IPS-NIHi11 (cell line): ENCODE data around the gene RASAL1.

Experiments
- DNase-seq: peaks from one replicate; pipeline ENCODE4 v3.0.0; 2012; ENCODE audit warnings: mixed read lengths, low spot score

Gene RASAL1

DNA sequence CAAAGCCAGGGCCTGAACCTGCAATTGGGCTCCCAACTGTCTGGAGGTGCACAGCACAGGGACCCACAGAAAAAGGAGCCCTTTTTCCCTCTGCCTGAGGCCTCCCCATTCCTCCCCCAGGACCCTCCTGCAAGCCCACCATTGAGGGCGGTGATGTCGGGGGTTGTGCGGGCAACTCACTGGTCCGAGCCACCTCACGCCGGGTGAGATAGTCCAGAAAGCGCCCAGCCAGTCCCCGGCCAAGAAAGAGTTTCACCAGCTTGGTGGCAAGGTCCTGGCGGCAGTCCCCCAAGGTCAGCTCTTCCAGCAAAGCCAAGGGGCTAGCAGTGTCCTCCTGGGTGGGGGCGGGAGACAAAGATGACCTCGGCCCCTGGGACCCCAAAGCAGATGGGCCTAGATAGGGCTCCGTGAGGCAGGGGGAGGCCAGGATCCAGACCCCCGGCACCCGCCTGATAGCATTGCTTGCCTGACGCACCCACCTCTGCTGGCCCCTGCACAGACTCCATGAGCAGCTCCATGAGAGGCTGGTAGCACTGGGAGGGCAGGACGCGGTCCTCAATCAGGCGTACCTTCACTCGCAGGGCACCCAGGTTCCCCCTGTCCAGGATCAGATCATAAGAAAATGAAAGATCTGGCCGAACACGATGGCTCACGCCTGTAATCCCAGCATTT lies 20.0 kb downstream of the RASAL1 start:
- no peak for DNase-seq

GRCh38 chr12:113114447-113115178 lies 20.9 kb downstream of the RASAL1 start:
- DNase-seq, result no peak

DNA sequence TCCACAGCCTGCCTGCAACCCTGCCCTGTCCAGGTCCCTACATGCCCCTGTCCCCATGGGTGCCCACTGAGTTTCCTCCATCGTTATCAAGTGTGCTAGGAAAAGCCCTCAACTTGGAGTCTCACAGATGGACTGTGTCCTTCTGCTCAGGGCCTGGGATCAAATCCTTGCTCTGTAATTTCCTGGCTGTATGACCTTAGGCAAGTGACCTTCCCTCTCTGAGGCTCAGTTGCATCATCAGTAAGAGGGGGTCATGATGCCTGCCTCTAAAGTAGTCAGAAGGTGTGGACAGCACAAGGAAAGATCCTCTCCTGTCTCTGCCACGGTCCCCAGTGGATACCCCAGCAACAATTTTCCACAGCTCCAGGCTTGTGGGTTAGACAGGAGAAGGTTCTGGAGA lies 22.2 kb downstream of the RASAL1 start:
- DNase-seq, result no peak

DNA sequence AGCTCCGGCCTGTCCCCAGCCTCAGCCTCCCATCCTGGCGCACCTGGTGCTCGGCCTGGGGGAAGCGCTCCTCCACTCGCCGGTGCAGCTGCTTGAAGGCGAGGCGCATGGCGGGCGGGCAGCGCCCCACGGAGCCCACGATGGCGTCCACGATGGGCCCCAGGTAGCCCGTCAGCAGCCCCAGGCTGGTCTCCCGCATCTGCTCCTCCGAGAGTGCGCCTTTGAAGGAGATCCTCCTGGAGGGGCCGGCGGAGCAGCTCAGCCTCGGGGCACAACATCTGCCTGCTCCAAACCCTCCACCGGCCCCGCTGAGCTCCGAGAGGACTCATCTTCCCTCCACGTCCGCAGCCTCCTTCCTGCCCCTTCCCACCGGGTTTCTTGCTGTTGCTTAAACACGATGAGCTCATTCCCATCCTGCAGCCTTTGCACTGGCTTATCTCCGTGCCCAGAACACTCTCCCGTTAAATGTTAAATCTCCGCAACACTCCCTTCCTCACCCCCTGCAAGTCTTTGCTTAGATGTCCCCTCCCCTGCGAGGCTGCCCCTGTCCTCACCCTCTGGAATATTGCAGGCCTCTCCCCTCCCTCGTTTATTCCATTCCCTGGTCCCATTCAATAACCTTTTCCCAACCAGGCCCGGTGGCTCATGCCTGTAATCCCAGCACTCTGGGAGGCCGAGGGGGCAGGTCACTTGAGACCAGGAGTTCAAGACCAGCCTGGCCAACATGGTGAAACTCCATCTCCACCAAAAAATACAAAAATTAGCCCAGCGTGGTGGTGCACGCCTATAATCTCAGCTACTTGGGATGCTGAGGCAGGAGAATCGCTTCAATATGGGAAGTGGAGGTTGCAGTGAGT lies 23.3 kb downstream of the RASAL1 start:
- DNase-seq, result no peak

DNA sequence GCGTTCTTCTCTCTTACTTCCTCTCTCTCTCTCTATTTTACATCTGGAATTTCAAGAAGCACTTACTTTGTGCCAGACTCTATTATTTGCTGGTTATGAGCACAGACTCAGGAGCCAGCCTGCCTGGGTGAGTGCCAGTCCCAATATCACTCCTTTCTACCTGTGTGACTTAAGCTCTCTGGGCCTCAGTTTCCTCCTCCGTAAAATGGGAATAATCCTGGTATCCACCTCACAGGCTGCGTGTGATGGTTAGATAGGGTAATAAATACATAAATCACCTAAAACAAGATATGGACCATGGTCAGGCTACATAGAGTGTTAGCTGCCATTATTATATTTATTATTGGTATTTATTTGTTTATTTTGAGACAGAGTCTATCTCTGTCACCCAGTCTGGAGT lies 24.3 kb downstream of the RASAL1 start:
- no peak for DNase-seq

GRCh38 chr12:113109872-113110599 lies 25.5 kb downstream of the RASAL1 start:
- DNase-seq, result no peak

DNA sequence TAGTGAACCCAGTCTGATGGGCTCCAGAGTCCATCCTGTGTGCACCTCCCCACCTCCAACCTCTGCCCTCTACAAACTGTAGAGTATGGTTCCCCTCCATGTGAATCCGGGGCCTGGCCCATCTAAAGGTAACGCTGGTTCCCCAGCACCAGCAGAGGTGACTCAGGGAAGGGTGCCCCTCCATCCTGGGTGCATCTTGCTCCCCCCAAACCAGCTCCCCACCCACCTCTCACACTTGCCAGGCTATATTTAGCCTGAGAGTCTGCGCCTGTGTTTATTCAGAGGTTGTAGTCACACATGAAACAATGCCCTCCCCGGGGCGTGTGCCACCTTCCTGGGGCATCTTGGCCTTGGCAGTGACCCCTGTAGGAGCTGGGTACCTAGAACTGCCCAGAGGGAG lies 26.2 kb downstream of the RASAL1 start:
- DNase-seq, result no peak

DNA sequence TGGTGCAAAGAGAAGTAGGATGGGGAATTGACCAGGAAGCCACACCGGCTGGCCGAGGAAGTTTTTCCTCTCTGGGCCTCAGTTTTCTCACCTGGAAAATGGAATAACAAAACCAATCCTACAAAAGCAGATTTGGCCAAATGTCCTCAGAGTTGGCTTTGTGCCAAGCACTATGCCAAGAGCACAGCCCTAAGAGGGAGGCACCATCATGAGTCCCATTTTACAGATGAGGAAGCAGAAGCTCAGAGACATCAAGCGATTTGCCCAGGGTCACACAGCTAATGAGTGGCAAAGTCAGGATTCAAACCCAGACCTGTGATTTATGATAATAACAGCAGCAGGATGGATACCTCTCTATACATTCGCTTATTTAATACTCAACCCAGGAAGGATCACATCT lies 27.3 kb downstream of the RASAL1 start:
- DNase-seq, result no peak

DNA sequence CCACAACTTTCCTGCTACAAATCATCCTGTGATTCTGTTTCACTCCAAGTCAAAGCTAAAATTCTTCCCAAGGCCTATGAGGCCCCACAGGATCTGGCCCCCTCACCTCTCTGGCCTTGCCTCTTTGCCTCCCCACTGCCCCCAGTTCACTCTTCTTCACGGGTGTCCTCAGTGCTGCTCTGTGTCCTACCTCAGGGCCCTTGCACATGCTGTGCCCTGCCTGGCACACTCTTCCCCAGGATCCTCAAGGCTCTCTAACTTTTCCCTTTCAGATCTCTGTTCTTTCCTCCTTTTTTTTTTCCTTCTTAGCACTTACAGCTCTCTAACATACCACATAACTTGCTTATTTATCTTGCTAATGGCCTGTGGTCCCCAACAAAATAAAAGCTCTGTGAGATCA lies 29.2 kb downstream of the RASAL1 start:
- DNase-seq, result no peak

- DNase-seq, result no peak
Observed at GRCh38 chr12:113105606-113106271, 29.8 kb downstream of the RASAL1 start.

- no peak for DNase-seq
Observed at GRCh38 chr12:113104953-113105510, 30.5 kb downstream of the RASAL1 start.

DNA sequence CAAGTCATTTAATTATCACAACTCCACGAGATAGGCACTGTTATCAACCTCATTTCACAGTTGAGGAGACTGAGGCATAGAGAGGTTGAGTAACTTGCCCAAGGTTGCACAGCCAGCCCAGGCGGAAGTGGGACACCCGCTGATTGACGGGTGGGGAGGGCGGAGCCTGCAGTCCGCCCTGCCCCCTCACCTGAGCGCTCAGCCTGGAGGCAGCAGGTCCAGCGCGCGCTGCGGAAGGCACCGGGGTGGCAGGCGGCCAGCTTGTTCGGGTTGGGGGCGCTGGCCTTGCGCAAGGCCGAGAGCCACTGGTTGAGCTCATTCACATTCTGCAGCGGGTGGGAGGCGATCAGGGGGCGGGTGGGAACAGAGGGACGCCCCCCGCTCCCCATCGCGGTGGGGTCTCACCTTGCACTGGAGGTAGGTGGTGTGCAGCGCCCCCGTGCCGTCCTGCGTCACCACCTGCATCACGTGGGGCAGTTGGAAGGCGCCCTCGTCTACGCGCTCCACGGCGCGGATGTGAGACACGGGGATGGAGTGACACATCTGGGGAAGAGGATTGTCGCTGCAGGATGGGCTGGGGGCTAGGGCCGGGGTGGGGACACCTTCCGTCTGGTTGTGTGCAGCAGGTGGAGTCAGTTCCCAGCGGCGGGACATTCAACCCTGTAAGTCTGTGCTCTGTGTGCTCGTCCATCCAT lies 31.7 kb downstream of the RASAL1 start:
- peak; percentile 95 for DNase-seq

DNA sequence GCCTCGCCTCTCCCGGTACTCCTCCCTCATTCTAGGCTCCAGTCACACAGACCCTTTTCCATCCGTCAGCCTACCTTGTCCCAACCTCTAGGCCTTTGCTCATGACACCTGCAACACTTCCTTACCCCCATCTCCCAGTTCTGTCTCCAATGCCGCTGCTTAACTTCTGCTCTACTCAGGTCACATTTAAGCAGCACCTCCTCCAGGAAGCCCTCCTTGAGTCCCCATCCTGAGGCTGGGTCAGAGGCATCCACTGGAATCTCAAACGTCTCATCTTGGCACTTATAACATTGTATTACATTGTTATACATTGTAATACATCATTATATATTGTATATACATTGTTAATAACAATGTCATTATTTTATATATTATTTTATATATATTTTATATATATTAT lies 32.8 kb downstream of the RASAL1 start:
- DNase-seq, result no peak

GRCh38 chr12:113101751-113102150 lies 33.8 kb downstream of the RASAL1 start:
- no peak for DNase-seq

DNA sequence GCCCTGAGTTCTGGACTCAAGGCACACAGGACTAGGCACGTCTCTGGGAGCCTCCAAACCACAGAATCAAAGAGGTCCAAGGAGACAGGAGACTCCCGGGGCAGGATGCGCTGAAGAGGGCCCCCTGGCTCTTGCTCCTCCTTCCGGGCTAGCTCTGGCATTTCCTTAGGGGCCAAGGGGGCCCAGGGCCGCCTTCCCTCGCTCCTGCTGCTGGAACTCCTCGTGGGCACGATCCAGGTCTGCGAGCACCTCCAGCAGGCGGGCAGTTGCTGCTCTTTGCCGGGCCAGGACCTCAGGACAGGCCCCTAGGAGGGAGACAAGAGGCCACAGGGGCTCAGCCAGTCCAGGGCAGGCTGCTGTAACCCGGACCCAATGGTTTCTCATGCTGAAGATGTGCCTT lies 35.8 kb downstream of the RASAL1 start:
- DNase-seq, result no peak

GRCh38 chr12:113099364-113099763 lies 36.2 kb downstream of the RASAL1 start:
- DNase-seq, result no peak

DNA sequence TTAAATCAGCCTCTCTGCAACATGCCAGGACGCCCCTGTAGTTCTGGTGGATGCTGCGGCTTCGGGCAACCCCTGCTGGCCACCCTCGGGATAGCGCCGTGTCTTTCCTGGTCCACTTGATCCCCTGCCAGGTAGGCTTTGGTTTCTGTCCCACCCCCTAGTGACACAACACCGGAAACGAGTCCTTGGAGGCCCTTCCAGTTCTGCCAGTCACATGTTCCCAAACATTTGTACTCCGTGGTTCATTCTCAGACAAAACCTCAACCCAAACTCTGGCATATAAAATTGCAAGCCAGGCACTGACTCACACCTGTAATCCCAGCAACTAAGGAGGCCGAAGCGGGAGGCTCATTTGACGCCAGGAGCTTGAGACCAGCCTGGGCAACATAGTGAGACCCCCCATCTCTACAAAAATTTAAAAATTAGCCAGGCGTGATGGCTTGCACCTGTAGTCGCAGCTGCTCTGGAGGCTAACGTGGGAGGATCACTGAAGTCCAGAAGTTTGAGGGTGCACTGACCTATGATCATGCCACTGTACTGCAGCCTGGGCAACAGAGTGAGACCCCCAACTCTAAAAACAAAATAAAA lies 37.0 kb downstream of the RASAL1 start:
- DNase-seq, result peak; percentile 90

GRCh38 chr12:113097716-113098440 lies 37.7 kb downstream of the RASAL1 start:
- DNase-seq, result peak; percentile 90

DNA sequence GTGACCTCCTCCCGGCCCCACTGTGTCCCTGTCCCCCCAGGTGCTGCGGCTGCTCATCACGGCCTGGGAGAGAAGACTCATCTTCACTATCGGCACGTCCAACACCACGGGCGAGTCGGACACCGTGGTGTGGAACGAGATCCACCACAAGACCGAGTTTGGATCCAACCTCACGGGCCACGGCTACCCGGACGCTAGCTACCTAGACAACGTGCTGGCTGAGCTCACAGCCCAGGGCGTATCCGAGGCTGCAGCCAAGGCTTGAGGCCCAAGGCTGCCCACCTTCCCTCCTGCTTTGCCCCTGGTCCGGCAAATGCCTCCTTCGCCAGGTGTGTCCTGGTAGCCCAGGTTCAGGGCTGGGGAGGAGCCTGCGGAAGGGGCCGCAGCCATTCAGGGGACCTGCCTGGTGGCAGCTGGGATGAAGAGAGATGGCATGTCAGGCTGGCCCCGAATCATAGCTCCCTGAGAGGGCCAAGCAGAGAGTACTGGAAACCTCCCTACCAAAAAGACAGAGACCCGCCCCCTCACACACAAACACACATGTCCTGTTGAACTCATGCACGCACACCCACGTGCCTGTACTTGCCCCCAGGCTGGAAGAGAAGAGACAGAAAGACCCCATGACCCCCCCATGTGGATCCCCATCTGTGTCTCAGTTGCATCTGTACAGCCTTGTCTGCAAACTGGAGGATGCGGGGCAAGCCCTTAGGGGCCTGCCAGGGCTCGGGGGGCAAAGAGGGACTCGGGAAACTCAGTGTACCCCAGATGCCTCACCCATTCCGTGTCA lies 38.7 kb downstream of the RASAL1 start:
- DNase-seq, result no peak
